ENCODE measurements around the gene RAP1GAP2.

Gene RAP1GAP2

DNA sequence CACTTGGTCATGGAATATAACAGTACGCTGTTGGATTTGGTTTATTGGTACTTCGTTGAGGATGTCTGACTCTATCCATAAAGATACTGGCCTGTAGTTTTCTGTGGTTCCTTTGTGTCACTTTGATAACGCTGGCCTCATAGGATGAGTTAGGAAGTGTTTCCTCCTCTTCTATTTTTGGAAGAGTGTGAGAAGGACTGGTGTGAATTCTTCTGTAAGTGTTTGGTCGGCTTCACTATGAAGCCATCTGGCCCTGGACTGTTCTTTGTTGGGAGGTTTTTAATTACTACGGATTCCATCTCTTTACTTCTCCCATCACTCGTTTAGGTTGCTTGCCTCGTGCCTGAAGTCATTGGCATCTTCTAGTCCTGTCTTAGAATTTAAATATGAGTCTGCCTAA, 149.9 kb downstream of the RAP1GAP2 start:
- H3K4me1 ChIP-seq (ENCODE audit: control insufficient read depth, insufficient read depth, low read length): no peaks in the 10 kb centered on the region
- H3K36me3 ChIP-seq (ENCODE audit: control insufficient read depth in 2 of 2, insufficient read depth in 1 of 2, low read length in 2 of 2): no peaks in the 10 kb centered on the region
- H3K4me3 ChIP-seq (ENCODE audit: low read depth, low read length): no peak overlapping the region
- POLR2A ChIA-PET: no interaction called here
- no peaks in the 10 kb centered on the region for H3K9me3 ChIP-seq (ENCODE audit: control insufficient read depth, insufficient read depth, low read depth, low read length)
- H3K27ac ChIP-seq (ENCODE audit: extremely low read depth, low read depth, low read length): no peak overlapping the region
- CTCF ChIA-PET: interaction anchor here (0.6 to 1.5 kb wide), 2 partner anchors 8 to 737 kb away, joined by 3 to 6 read pairs; no protein-coding TSS in a partner anchor
- TF ChIP-seq ZNF394 (tag by site-specific recombination; IDR thresholded peaks at IDR 0.05; ENCODE audit: borderline replicate concordance): no peak
- no peak for TF ChIP-seq BCL11B (tag by site-specific recombination; IDR thresholded peaks at IDR 0.05; ENCODE audit: low read depth)
- TF ChIP-seq ZNF248 (tag by site-specific recombination; IDR thresholded peaks at IDR 0.05): no peak

- no peaks in the 10 kb centered on the region for H3K9me3 ChIP-seq (ENCODE audit: control insufficient read depth, insufficient read depth, low read depth, low read length)
- H3K27ac ChIP-seq (ENCODE audit: extremely low read depth, low read depth, low read length): no peak overlapping the region
- H3K36me3 ChIP-seq (ENCODE audit: control insufficient read depth in 2 of 2, insufficient read depth in 1 of 2, low read length in 2 of 2): no peaks in the 10 kb centered on the region
- H3K4me1 ChIP-seq (ENCODE audit: control insufficient read depth, insufficient read depth, low read length): no peaks in the 10 kb centered on the region
- TF ChIP-seq, protein P1, sequence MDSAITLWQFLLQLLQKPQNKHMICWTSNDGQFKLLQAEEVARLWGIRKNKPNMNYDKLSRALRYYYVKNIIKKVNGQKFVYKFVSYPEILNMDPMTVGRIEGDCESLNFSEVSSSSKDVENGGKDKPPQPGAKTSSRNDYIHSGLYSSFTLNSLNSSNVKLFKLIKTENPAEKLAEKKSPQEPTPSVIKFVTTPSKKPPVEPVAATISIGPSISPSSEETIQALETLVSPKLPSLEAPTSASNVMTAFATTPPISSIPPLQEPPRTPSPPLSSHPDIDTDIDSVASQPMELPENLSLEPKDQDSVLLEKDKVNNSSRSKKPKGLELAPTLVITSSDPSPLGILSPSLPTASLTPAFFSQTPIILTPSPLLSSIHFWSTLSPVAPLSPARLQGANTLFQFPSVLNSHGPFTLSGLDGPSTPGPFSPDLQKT (IDR thresholded peaks at IDR 0.05; ENCODE audit: borderline replicate concordance, low read depth, low read length): no peak
- TF ChIP-seq, protein P2, sequence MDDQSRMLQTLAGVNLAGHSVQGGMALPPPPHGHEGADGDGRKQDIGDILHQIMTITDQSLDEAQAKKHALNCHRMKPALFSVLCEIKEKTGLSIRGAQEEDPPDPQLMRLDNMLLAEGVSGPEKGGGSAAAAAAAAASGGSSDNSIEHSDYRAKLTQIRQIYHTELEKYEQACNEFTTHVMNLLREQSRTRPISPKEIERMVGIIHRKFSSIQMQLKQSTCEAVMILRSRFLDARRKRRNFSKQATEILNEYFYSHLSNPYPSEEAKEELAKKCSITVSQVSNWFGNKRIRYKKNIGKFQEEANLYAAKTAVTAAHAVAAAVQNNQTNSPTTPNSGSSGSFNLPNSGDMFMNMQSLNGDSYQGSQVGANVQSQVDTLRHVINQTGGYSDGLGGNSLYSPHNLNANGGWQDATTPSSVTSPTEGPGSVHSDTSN (CRISPR knock-in tag; IDR thresholded peaks at IDR 0.05): no peak
- TF ChIP-seq OSR2 (tag by site-specific recombination; IDR thresholded peaks at IDR 0.05) (no peak), ZNF184 (tag by site-specific recombination; IDR thresholded peaks at IDR 0.05) (no peak), ZNF610 (tag by site-specific recombination; IDR thresholded peaks at IDR 0.05; ENCODE audit: borderline replicate concordance) (no peak), ZNF626 (tag by site-specific recombination; IDR thresholded peaks at IDR 0.05) (no peak), KLF1 (tag by site-specific recombination; IDR thresholded peaks at IDR 0.05) (no peak), ZNF660 (tag by site-specific recombination; IDR thresholded peaks at IDR 0.05) (no peak), ZNF747 (tag by site-specific recombination; IDR thresholded peaks at IDR 0.05) (no peak), ZNF544 (tag by site-specific recombination; IDR thresholded peaks at IDR 0.05) (no peak), GLI2 (tag by site-specific recombination; IDR thresholded peaks at IDR 0.05; ENCODE audit: borderline replicate concordance, low read depth) (no peak), ZNF707 (tag by site-specific recombination; IDR thresholded peaks at IDR 0.05) (no peak), ZNF580 (tag by site-specific recombination; IDR thresholded peaks at IDR 0.05) (no peak), KLF7 (tag by site-specific recombination; IDR thresholded peaks at IDR 0.05; ENCODE audit: borderline replicate concordance) (no peak), ZNF214 (tag by site-specific recombination; IDR thresholded peaks at IDR 0.05; ENCODE audit: borderline replicate concordance) (no peak), ZBTB48 (tag by site-specific recombination; IDR thresholded peaks at IDR 0.05) (no peak), MYNN (tag by site-specific recombination; IDR thresholded peaks at IDR 0.05; ENCODE audit: borderline replicate concordance) (no peak), ZNF19 (tag by site-specific recombination; IDR thresholded peaks at IDR 0.05; ENCODE audit: low read depth) (no peak)
- TF ChIP-seq, protein P3, sequence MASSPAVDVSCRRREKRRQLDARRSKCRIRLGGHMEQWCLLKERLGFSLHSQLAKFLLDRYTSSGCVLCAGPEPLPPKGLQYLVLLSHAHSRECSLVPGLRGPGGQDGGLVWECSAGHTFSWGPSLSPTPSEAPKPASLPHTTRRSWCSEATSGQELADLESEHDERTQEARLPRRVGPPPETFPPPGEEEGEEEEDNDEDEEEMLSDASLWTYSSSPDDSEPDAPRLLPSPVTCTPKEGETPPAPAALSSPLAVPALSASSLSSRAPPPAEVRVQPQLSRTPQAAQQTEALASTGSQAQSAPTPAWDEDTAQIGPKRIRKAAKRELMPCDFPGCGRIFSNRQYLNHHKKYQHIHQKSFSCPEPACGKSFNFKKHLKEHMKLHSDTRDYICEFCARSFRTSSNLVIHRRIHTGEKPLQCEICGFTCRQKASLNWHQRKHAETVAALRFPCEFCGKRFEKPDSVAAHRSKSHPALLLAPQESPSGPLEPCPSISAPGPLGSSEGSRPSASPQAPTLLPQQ (tag by site-specific recombination; IDR thresholded peaks at IDR 0.05): no peak
- TF ChIP-seq, protein P4, sequence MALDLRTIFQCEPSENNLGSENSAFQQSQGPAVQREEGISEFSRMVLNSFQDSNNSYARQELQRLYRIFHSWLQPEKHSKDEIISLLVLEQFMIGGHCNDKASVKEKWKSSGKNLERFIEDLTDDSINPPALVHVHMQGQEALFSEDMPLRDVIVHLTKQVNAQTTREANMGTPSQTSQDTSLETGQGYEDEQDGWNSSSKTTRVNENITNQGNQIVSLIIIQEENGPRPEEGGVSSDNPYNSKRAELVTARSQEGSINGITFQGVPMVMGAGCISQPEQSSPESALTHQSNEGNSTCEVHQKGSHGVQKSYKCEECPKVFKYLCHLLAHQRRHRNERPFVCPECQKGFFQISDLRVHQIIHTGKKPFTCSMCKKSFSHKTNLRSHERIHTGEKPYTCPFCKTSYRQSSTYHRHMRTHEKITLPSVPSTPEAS (tag by site-specific recombination; IDR thresholded peaks at IDR 0.05): no peak
- POLR2A ChIA-PET: no interaction called here
- H3K4me3 ChIP-seq (ENCODE audit: low read depth, low read length): no peak overlapping the region
- CTCF ChIA-PET: interaction anchor here (1.5 kb wide), 1 partner anchor 10 kb away, joined by 6 read pairs; no protein-coding TSS in a partner anchor
Measured at GRCh38 chr17:2947588-2947950, 151.3 kb downstream of the RAP1GAP2 start.
